LNCAP (cell line): Measurements from ENCODE around the gene FREM2.

Source experiments
- TF ChIP-seq, protein P1 (sequence below): fragments of 450-650 bp; IDR thresholded peaks from 2 replicates; pipeline ENCODE4 v1.5.1; 2017; ENCODE audit warnings: mild to moderate bottlenecking

Gene FREM2

GRCh38 chr13:38688674-38689073, 1.8 kb downstream of the FREM2 start:
- TF ChIP-seq, protein P1, sequence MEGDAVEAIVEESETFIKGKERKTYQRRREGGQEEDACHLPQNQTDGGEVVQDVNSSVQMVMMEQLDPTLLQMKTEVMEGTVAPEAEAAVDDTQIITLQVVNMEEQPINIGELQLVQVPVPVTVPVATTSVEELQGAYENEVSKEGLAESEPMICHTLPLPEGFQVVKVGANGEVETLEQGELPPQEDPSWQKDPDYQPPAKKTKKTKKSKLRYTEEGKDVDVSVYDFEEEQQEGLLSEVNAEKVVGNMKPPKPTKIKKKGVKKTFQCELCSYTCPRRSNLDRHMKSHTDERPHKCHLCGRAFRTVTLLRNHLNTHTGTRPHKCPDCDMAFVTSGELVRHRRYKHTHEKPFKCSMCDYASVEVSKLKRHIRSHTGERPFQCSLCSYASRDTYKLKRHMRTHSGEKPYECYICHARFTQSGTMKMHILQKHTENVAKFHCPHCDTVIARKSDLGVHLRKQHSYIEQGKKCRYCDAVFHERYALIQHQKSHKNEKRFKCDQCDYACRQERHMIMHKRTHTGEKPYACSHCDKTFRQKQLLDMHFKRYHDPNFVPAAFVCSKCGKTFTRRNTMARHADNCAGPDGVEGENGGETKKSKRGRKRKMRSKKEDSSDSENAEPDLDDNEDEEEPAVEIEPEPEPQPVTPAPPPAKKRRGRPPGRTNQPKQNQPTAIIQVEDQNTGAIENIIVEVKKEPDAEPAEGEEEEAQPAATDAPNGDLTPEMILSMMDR = no peak

DNA sequence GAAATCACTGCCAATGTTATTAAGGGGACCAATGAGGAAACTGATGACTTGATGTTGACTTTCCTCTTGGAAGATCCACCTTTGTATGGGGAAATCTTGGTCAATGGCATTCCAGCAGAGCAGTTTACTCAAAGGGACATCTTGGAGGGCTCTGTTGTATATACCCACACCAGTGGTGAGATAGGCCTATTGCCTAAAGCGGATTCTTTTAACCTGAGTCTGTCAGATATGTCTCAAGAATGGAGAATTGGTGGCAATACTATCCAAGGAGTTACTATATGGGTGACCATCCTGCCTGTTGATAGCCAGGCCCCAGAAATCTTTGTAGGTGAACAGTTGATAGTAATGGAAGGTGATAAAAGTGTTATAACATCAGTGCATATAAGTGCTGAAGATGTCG, 3.4 kb downstream of the FREM2 start:
- TF ChIP-seq, protein P1 = no peak

DNA sequence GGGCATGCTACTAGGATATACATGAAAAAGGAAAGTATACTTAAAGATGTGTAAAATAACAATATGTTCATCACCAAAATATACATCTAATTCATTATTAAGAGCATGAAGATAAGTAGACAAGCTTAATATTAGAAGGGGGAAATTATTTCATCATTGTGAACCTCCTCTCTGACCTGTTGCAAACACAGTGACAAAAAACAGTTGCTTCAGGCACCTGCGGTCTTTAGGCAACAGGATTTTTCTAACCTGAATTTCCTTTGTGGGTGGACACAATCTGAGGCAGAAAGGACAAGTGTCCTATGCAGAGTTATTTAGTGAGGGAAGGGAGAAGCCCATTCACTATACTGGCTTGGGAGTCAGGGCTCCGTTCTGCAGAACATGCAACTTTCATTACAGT, 6.3 kb downstream of the FREM2 start:
- TF ChIP-seq, protein P1 = no peak

DNA sequence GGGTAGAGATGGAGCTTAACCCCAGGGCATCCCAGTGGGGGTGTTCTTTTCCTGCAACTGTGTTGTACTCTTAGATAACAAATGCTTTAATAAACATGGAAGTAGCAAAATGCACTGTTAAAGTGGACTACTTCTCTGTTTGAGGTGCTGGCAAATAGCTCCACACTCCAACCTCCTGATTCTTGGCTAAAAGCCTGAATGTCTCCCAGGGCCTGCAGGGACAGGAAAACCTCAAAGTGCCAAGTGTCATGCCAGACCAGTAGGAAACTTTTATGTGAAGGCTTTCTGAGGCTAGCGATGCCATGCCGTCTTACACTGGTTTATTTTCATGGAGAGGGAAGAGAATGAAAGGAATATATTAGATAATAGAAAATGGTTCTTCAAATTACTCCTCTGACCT, 6.8 kb downstream of the FREM2 start:
- TF ChIP-seq, protein P1 = no peak

DNA sequence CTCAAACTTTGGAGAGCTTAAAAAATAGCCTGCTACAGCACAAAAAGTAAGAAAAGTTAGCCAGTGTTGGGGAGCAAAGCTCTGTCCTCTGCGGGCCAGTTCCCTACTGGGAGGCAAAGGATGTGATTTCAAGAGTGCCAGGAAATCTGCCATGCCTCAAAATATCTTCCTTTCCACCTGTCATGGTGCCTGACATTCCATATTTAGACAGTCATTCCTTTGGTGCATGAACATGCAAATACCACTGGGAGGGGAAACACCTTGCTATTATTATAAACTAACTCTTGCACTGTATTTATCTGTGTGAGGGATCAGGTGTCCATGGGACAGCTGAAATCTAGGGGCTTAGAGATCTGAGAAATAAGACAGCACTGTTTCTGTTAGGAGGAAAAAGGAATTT, 10.3 kb downstream of the FREM2 start:
- TF ChIP-seq, protein P1 = no peak

DNA sequence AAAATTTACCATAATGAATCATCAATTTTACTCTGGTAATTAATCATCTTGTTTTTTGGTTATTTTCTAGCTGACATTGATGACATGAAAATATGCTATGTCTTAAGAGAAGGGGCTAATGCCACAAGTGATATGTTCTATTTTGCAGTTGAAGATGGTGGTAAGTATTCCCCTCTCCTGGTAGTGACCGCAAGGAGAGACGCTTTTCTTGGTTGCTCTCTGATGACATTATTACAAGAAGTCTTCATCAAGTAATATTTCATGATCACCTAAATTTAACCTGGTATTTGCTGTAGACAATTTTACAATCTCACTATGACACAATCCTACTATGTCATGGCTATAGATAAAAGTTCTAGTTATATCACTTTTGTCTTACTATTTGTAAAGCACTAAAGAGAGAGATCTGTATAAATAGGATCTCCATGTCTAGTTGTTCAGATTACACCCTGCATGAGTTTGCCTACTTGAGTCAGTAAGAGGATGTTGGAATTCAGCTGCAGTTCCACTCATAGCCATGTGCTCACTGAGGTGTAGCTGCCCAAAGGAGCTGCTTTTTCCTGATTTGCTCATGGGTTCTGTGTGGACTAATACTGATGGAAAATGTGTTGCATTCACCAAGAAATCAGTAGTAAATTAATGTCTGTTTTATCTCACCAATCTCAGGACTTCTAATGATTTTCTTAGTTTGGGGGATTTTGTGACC, 10.9 kb downstream of the FREM2 start:
- TF ChIP-seq, protein P1 = no peak

GRCh38 chr13:38700051-38700450, 13.2 kb downstream of the FREM2 start:
- TF ChIP-seq, protein P1 = no peak

- TF ChIP-seq, protein P1 = no peak
These were observed 15.8 kb downstream of the FREM2 start for GRCh38 chr13:38702669-38703068.
